Cardiac muscle cell (in vitro differentiated cells and primary cell): ENCODE data around the gene CAPN9. TPM values are rescaled to one million over a fixed set of nuclear protein-coding genes. Genes with fewer than 3 reads are reported as not detected.

ENCODE experiments used
- DNase-seq, 2 donors: peaks; one replicate each; pipeline versions ENCODE4 v3.0.0 to v3.0.0-alpha.2; 2010 to 2017; ENCODE audit warnings: low read depth in 1 of 2, low spot score in 1 of 2
- H3K27ac ChIP-seq: fragments of 200-600 bp; sonication (generic); 2 replicates; pipeline ENCODE4 v1.5.1; 2016
- H3K27me3 ChIP-seq: fragments of 200-600 bp; sonication (generic); 2 replicates; pipeline ENCODE4 v1.6.0; 2016; ENCODE audit warnings: control low read depth
- H3K36me3 ChIP-seq: fragments of 200-600 bp; sonication (generic); 2 replicates; pipeline ENCODE4 v1.5.1; 2016; ENCODE audit warnings: control low read depth
- H3K4me1 ChIP-seq: fragments of 200-600 bp; sonication (generic); 2 replicates; pipeline ENCODE4 v1.8.1; 2017; ENCODE audit warnings: low read depth, mild to moderate bottlenecking, mixed run types
- H3K4me3 ChIP-seq: fragments of 200-600 bp; sonication (generic); 2 replicates; pipeline ENCODE4 v1.5.1; 2016; ENCODE audit warnings: mild to moderate bottlenecking
- H3K9me3 ChIP-seq: fragments of 200-600 bp; sonication (generic); 2 replicates; pipeline ENCODE4 v1.5.1; 2017; ENCODE audit warnings: low read depth, mild to moderate bottlenecking, control low read depth
- polyA plus RNA-seq: library from polyadenylated mRNA; unstranded; fragments of >200 nt; fragmentation: Nextera tagmentation; extraction: Ambion mirVana; gene quantifications from 2 replicates; pipeline ENCODE4 v1.2.1, GENCODE V29; 2016
- total RNA-seq: library from RNA; depleted of rRNA; stranded (reverse); fragments of >200 nt; gene quantifications from 2 replicates; pipeline ENCODE4 v1.2.3, GENCODE V29; 2016
- TF ChIP-seq, protein P1 (sequence below): IDR thresholded peaks from 2 replicates; pipeline ENCODE4 v1.5.1; 2012; ENCODE audit warnings: low read depth, mild to moderate bottlenecking, low read length

CAPN9 gene
- total and polyA plus RNA-seq, 2 experiments from 2014 or later: 0.12 to 0.87 TPM

- DNase-seq: peak; percentile 60 to 89
- TF ChIP-seq, protein P1, sequence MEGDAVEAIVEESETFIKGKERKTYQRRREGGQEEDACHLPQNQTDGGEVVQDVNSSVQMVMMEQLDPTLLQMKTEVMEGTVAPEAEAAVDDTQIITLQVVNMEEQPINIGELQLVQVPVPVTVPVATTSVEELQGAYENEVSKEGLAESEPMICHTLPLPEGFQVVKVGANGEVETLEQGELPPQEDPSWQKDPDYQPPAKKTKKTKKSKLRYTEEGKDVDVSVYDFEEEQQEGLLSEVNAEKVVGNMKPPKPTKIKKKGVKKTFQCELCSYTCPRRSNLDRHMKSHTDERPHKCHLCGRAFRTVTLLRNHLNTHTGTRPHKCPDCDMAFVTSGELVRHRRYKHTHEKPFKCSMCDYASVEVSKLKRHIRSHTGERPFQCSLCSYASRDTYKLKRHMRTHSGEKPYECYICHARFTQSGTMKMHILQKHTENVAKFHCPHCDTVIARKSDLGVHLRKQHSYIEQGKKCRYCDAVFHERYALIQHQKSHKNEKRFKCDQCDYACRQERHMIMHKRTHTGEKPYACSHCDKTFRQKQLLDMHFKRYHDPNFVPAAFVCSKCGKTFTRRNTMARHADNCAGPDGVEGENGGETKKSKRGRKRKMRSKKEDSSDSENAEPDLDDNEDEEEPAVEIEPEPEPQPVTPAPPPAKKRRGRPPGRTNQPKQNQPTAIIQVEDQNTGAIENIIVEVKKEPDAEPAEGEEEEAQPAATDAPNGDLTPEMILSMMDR: peak; percentile 71
- H3K4me3 ChIP-seq: no peak overlapping the region
- H3K27ac ChIP-seq: peak overlapping the region; percentile 80
- H3K27me3 ChIP-seq: no peaks in the 10 kb centered on the region
- H3K4me1 ChIP-seq: peaks cover 7% of the 10 kb centered on the region
- H3K36me3 ChIP-seq: no peaks in the 10 kb centered on the region
- no peaks in the 10 kb centered on the region for H3K9me3 ChIP-seq
These were observed 25.5 kb downstream of the CAPN9 start for GRCh38 chr1:230772457-230773395.

DNA sequence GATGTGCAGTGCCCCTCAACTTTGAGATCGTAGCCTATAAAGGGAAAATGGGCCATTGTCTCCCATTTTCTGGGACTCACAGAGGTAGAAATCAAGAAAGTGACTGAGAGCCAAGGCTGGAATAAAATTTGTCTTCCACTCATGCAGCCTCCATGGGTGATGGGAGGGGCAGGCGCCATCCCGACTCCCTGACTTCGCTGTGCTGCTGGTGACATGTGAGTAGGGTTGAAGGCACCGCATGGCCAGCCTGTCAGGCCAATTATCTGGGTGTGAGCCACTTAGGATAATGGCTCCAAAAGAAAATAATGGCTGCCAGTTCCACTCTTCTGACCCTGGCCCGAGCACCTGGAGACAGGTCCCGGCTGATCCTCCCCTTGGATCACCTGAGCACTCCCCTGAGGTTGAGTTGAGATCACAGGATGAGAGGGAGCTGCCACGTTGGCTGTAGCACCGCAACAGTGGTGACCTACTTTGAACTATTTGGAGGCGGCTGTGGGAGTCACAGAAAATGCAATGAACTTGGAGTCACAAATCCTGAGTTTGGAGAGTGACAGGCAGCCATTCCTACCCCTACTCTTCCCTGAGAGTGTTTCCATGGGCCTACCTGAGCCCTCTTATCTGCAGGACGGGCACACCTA lies 26.3 kb downstream of the CAPN9 start:
- Histone ChIP-seq H3K9me3 (no peaks in the 10 kb centered on the region), H3K27ac (peak overlapping the region; percentile 73), H3K36me3 (no peaks in the 10 kb centered on the region), H3K27me3 (peaks cover 3% of the 10 kb centered on the region), H3K4me3 (no peak overlapping the region), H3K4me1 (peaks cover 7% of the 10 kb centered on the region)
- TF ChIP-seq, protein P1: no peak
- DNase-seq: no peak

GRCh38 chr1:230778916-230779590 lies 31.9 kb downstream of the CAPN9 start:
- no peaks in the 10 kb centered on the region for H3K9me3 ChIP-seq
- TF ChIP-seq, protein P1: no peak
- H3K27me3 ChIP-seq: peaks cover 3% of the 10 kb centered on the region

DNA sequence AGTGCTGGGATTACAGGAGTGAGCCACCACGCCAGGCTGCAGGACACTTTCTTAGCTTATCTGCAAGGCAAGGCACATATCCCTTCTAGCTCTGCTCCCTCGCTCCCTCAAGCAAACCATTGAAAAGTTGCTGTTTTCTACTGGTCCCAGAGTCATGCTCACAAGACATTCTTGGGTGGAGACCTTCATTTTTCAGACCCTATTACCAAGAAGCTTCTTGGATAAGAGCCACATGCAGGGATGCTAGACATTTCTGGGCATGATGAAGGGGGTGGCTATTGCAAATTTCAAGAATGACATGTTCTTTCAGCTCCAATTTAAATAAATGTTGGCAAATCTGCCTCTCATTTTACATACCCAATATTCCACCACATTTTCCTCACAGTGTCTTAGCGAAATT lies 33.9 kb downstream of the CAPN9 start:
- Histone ChIP-seq H3K27me3 (peaks cover 3% of the 10 kb centered on the region), H3K9me3 (no peaks in the 10 kb centered on the region), H3K4me1 (no peaks in the 10 kb centered on the region), H3K27ac (no peak overlapping the region), H3K36me3 (no peaks in the 10 kb centered on the region), H3K4me3 (no peak overlapping the region)
- TF ChIP-seq, protein P1: no peak
- DNase-seq: no peak

More at GRCh38 chr1:230778916-230779590, 31.9 kb downstream of the CAPN9 start:
- Histone ChIP-seq H3K4me1 (no peaks in the 10 kb centered on the region), H3K4me3 (no peak overlapping the region), H3K36me3 (no peaks in the 10 kb centered on the region), H3K27ac (no peak overlapping the region)
- peak in 1 of 2 donors; percentile 50 for DNase-seq

DNA sequence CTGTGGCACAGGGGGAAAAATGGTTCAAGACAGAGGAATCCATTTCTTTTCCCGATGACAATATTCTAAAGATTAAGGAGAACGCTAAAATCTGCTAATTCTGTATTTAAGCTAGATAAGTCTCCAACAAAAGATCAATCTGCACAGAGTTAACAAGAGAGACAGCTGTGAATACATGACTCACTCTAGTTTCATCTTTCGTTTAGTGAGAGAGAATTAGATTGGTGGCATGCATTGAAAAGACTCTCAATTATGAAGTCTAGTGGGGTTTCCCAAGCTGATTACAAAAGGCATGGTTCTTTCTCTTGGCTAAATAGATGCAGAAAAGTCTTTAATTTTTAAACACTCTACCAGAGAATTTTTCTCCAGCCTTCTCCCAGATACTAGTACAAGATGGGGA lies 34.4 kb downstream of the CAPN9 start:
- TF ChIP-seq, protein P1: no peak
- no peaks in the 10 kb centered on the region for H3K9me3 ChIP-seq
- no peaks in the 10 kb centered on the region for H3K36me3 ChIP-seq
- no peak overlapping the region for H3K27ac ChIP-seq
- no peaks in the 10 kb centered on the region for H3K4me1 ChIP-seq
- peaks cover 3% of the 10 kb centered on the region for H3K27me3 ChIP-seq
- no peak overlapping the region for H3K4me3 ChIP-seq
- DNase-seq: no peak
